Measurements from ENCODE around the gene C2orf68.
"Not testable (repeated sequence)": the region's sequence is repeated elsewhere in the genome, so short reads cannot be mapped to it uniquely, and the experiment has no call there.

Gene C2orf68, protein sequence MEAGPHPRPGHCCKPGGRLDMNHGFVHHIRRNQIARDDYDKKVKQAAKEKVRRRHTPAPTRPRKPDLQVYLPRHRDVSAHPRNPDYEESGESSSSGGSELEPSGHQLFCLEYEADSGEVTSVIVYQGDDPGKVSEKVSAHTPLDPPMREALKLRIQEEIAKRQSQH

DNA sequence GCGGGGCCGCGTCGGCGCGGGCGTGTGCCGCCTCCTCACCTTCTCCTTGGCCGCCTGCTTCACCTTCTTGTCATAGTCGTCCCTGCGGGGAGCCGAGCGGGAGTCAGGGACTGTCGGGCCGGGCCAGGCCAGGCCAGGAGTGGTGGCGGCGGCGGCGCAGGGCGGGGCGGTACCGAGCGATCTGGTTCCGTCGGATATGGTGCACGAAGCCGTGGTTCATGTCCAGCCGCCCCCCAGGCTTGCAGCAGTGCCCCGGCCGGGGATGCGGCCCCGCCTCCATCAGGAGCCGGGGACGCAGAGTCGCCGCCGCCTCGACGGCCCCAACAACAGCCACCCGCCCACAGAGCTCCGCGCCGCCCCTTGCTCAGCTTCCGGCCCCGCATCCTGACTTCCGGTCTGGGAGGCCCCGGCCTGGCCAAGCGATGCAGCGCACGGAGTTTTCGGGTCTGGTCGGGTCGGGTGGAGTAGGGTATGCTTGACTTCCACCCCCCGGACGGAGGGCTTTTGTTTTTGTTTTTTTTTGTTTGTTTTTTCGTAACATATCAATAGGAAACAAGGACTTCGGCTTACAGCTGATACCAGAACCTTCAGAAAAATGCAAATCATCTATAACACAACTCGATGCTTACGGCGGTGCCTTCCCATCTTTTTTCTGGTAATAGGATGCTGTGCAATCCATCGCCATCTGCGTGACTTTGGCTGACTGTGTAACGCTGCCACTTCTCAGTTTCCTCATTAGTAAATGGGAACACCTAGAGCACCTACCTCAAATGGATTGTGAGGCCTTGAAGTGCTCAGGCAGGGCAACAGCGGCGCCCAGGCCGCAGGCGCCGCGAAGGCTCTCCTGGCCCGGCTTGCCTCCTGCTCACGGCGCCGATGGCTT is at the start of gene C2orf68:
TSS of gene C2orf68 (minus strand) at position 362 of the 883 bp plus-strand sequence. CDS start at position 280, 82 bp downstream.
- DNase-seq (ENCODE audit: low read depth in 3 of 3): peak; percentile 73 to 89 (median 79)

DNA sequence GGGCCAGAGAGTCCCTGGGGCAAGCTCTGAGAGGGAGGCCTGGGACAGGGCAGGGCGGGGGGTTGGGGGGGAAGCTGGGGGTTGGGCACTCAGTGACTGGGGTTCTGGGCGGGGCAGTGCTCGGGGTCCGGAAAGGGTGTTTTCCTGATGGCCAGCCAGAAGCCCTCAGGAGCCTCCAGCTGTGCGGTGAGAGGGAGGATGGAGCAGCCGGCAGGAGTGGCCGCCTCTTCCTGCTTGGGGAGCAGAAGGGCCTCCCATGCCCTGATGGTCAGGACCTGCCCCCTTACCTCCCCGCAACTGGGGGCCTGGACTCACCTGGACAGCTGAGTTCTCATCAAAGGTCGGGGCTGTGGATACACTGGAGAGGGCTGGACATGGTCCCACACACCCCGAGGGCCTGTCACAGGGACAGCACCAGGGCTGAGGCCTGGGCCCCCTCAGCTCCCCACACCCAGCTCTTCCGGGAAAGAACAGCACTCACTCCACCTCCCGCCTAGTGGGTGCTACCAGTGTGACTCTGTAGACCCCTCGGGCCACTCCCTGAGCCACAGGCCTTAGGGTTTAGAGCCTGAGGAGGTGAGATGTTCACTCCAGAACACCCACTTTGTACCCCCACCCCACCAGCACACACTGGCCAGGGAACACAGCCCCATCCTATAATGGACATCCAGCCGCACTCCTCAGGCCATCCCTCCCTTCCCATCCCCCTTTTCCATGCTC is 49.4 kb upstream of the C2orf68 start:
- DNase-seq (ENCODE audit: low read depth in 3 of 3): no peak

DNA sequence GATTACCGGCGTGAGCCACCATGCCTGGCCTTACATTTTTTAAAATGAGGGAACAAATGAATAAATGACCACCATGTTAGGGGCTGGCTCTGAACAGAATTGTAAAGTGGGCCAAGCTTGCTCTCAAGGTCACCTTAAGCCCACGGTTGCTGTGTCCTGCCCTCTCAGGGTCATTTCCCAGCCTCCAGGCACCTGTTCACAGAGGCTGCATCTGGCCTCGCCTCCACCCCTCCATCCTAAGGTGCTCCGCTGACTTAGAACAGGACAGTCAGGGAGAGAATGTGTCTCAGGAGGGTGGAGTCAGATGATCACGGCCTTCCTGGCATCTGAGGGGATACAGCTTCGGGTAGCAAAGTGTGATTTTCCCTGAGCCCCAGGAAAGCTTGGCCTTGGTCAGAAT is 48.9 kb upstream of the C2orf68 start:
- DNase-seq (ENCODE audit: low read depth in 3 of 3): no peak

DNA sequence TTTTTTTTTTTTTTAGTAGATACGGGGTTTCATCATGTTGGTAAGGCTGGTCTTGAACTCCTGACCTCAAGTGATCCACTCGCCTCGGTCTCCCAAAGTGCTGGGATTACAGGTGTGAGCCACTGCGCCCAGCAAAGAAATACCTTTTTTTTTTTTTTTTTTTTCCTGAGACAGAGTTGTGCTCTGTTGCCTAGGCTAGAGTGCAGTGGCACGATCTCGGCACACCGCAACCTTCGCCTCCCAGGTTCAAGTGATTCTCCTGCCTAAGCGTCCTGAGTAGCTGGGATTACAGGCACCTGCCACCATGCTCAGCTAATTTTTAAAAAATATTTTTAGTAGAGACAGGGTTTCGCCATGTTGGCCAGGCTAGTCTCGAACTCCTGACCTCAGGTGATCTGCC is 48.4 kb upstream of the C2orf68 start:
- not testable (repeated sequence) for DNase-seq (ENCODE audit: low read depth in 3 of 3)

DNA sequence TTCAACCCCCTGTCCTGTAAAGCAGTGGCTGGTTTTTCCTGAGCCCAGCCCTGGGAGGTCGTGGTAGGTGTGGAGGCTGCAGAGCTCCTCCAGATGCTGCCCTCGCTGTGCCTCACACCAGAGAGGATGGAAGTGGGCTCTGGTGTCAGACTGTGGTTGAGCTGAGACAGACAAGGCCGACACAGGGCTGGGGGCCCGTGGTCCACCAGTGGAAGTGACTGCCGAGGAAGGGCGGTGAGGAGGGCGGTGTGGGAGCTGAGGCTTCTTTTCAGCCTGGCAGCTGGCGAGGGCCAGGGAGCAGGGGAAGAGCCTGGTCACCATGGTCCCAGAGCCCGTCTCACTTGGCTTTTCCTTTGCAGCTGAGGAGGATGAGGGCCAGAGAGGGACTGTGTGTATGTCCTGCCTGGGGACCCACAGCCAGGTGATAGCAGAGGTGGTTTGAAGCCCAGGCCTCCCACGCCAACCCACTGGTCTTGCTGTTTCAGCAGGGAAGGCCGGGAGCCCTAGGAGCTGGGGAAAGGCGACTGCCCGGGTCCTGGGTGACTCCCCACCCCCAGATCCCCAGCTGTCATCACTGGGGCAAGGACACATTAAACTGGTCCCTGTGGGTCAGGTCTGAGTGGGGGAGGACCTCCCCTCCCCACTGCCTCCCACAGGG is 47.6 kb upstream of the C2orf68 start:
- DNase-seq (ENCODE audit: low read depth in 3 of 3): no peak

DNA sequence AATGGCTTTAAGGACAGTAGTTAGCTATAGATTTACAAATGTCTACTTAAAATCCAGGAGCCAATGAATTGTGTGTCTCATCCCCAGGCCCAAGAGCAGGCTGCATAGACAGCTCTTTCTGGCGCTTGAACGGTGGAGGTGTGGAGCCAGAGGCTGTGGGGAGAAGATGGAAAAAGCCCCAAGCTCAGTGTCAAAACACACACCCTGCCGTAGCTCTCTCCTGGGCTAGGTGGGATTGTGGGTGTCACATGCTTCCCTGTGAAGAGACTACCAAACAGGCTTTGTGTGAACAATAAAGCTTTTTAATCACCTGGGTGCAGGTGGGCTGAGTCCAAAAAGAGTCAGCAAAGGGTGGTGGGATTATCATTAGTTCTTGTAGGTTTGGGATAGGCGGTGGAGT is 45.5 kb upstream of the C2orf68 start:
- DNase-seq (ENCODE audit: low read depth in 3 of 3): not testable (repeated sequence)

DNA sequence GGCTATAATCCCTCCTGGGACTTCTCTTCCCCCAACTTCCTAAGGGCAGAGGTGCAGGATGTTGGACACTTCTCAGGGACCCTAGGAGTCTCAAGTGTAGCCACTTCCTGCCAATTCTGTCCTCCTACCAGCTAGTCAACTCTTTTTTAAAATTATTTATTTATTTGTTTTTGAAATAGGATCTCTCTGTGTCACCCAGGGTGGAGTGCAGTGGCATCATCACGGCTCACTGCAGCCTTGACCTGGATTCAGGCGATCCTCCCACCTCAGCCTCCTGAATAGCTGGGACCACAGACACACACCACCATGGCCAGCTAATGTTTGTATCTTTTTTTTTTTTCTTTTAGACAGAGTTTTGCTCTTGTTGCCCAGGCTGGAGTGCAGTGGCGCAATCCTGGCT is 44.6 kb upstream of the C2orf68 start:
- DNase-seq (ENCODE audit: low read depth in 3 of 3): no peak

DNA sequence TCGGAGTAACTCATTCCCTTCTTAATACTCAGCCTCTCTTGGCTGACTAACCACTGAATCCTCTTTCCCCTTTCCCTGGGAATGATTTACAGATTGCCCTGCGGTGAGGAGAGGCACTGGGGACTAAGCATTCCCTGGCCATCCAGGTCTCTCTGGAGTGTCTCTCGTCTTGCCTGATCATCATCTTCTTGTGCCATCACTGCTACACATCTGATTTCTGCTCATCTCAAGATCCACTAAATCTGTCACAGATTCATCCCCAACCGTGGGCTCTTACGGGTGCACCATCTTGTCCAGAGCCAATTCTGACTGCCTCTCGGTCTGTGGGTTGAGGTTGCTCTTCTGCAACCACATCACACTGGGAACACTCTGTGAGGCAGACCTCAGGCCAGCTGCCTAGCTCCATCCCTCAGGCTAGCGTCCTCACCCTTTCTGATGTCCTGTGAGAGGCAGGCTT is 44.1 kb upstream of the C2orf68 start:
- no peak for DNase-seq (ENCODE audit: low read depth in 3 of 3)

DNA sequence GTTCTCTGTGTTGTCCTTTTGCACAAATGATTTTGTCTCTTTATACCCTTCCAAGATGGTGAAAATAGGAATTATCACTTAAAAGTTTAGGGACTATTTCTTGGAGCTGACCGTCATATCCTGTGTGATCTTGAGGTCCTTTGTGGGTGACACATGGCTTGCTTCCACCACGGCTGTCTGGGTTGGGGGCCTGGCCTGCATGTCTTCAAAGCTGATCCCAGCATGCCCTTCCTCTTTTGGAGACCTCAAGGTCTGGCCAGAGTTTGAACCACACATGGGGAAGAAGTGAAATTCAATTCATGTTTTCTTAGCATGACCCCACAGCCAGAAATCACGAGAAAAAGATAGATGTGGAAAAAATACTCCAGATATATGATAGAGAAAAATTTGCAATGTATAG is 42.1 kb upstream of the C2orf68 start:
- no peak for DNase-seq (ENCODE audit: low read depth in 3 of 3)

DNA sequence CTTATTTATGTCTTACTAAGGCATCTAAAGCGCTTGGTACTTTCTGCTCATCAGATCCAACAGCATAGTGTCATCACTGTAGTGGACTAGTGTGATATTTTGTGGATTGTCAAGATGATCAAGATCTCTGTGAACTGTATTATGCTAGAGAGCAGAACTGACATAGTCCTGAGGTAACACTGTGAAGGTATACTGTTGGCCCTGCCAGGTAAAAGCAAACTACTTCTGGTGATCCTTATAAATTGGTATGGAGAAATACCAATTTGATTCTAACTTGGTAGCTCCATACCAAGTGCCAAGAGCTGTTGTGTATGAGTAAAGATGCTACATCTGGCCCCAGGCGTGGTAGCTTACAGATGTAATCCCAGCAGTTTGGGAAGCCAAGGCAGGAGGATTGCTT is 40.2 kb upstream of the C2orf68 start:
- DNase-seq (ENCODE audit: low read depth in 3 of 3): no peak

DNA sequence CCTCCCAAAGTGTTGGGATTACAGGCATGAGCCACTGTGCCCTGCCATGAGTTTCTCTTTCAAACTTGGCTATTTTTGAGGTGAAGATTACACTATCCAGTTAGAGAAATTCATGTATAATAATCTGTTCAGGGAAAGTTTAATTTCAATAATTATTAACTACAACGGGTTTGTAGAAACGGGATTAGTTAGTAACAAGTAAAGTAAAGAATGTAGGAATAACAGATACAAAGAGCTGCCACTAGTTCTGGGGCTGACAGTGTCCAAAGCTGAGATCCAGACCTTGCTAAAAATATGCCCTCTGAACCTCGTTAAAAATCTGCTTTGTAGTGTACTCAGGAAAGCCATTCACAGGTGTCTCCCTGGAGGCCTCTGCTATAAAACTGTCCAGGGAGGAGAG is 39.2 kb upstream of the C2orf68 start:
- DNase-seq (ENCODE audit: low read depth in 3 of 3): no peak

DNA sequence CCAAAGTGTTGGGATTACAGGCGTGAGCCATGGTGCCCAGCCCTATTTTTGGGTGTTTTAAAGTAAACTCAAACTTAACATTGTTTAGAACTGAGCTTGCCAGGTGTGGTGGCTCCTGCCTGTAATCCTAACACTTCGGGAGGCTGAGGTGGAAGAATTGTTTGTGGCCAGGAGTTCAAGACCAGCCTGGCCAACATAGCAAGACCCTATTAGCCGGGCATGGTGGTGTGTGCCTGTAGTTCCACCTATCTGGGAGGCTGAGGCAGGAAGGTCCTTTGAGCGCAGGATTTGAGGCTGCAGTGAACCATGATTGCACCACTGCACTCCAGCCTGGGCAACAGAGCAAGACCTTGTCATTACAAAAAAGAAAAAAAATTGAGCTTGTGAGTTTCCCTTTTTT is 38.6 kb upstream of the C2orf68 start:
- no peak for DNase-seq (ENCODE audit: low read depth in 3 of 3)

DNA sequence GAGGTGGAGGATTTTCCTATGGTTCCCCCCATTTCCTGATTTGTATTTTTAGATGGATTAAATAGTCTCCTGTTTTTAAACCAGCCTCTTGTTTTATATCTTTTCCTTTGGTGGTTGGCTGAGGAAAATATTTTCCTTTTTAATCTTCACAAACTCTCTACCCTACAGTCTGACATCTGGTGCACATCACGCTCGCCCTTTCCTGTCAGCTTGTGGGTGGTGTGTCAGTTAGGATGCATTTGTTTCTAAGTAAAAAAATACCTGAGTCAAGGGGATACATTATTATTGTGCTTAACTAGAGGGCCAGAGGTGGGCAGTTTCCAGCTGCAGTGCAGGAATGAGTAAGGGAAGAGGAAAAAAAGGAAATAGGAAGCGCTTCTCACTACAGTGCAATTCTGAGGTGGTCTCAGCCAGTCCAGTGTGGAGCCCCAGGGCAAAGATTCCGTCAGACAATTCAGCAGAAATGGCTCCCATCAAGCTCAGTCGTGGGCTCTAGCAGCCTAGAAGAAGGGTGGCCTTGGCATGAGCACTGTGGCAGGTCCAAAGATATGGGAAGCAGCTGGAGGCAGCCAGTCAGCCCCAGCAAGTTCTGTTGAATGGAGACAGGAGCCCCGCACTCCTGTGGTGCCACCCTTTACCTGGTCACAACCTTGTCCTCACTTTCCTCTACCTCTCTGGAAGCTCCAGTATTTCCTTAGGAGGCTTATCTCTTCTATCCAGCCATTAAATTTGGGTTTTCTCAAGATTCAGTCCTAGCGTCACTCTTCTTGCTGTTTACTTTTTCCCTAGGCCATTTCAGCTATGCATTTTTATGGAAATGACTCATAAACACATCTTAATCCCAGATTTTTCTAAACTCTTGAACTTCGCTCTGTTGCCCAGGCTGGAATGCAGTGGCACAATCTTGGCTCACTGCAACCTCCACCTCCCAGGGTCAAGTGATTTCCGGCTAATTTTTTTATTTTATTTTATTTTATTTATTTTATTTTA is 37.6 kb upstream of the C2orf68 start:
- no peak for DNase-seq (ENCODE audit: low read depth in 3 of 3)

DNA sequence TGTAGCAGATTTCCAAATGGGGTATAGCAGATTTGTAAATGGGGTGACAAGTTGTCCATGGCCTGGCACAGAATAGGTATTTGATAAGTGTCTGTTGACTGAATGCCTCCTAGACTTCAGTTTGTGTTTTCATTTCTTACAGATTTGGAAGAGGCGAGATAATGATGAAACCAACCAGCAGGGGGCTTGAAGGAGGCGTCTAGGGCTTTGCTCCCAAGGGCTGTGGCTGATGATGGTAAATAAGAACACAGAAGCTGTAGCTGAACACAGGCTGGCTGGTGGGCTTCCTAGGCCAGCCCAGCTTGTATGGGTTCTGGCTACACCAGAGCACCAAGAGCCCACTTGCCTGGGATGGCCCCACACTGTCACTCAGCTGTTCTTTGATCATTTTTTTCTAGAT is 36.8 kb upstream of the C2orf68 start:
- no peak for DNase-seq (ENCODE audit: low read depth in 3 of 3)

DNA sequence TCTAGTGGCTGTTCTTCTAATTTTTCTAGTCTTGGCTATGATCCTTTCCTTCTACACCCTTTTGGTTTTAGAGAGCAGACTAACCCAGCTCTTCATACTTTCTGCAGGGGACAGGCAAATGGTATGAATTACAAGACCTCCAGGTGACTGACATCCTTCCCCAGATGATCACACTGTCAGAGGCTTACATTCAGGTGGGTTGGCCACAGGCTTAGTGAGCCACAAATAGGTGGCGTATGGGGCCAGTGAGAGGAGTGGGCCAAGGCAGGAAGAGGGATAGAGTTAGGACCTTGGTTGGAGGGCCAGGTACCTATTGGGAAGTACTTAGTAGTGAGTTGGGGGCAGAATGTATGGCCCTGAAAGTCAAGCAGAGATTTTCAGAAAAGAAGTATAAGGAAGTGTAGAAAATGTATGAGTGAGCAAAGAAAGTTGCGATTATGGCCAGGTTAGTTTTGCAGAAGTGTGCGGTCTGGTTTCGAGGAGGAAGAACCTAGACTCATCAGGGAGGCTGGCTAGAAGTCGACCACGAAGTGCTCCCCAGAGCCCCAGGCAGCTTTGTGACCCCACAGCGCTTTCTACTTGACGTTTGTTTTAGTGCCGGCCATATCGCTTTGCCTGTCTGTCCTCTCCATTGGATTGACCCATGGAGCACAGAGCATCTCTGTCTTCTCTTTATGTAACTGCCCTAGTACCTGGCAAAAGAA is 36.1 kb upstream of the C2orf68 start:
- DNase-seq (ENCODE audit: low read depth in 3 of 3): no peak

DNA sequence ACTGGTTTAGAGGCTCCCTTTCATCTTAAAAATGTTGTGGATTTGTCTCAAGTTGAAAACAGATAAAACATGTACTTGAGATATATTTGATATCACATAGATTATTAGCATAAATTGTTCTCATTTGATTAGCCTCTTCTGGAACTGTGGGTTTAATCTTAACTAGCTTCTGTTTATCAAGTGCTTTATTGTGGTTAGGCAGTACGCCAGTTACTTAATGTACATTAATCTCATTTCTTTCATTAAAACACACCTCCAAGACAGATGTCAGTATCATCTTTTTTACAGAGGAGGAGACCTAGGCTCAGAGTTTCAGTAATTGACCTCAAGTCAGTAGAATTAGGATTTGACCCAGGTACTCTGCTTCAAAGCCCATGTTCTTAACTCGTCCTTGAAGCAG is 34.3 kb upstream of the C2orf68 start:
- DNase-seq (ENCODE audit: low read depth in 3 of 3): no peak

DNA sequence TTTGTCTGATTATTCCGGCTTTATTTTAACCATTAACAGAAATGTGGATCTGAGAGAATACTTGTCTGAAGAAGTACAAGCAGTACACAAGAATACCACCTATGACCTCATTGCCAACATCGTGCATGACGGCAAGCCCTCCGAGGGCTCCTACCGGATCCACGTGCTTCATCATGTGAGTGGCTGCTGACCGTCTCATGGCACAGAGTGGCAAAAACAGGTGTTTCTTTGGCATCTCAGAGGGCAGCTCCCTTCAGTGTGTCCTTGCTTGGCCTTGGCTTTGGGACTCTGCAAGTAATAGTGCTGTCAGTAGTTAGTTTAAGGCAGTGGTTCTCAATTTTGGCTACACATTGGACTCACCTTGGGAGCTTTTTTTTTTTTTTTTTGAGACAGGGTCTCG is 33.0 kb upstream of the C2orf68 start:
- DNase-seq (ENCODE audit: low read depth in 3 of 3): no peak

DNA sequence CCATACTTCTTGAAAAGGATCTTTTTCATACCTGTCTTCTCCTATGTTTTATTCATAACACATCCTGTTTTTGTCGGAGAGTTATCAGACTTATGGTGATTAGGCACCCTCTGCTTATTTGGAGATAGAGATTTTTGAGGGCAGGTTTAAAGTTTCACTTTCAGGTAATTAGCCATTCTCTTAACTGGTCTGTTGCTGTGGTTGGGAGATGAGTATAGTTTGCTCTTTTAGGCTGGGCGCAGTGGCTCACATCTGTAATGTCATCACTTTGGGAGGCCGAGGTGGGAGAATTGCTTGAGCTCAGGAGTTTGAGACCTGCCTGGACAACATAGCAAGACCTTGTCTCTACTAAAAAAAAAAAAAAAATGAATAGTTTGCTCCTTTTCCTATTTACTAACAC is 30.9 kb upstream of the C2orf68 start:
- no peak for DNase-seq (ENCODE audit: low read depth in 3 of 3)

DNA sequence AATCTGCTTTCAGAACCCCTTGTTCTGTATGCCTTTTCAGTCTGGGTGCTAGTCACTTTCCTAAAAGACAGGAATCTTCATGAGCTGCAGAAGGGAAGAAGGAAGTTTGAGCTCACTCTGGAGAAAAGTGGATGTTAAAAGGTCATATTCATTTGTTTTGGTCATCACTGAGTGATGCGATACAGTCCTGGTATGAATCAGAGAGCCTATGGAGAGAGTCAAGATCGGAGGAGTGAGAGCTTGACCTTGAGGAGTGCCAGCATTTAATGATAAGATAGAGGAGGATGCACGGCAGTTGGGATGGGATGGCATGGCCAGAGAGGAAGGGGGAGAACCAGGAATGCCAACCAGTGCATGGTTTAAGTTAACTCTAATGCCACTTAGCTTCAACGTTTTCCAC is 23.8 kb upstream of the C2orf68 start:
- DNase-seq (ENCODE audit: low read depth in 3 of 3): no peak

DNA sequence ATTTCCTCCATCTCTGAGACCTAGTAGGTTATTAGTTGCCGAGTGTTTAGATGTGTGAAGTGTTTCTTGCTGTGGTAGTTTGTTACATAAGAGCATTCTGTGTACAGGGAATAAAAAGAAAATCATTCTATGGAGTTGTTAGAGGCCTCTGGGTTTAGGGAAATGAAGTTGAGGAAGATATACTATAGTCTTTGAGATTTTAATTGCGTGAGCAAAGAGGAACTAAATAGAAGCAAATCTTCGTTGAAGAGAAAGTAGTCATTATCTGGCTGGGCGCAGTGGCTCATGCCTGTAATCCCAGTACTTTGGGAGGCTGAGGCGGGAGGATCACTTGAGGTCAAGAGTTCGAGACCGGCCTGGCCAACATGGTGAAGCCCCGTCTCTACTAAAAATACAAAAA is 23.1 kb upstream of the C2orf68 start:
- no peak for DNase-seq (ENCODE audit: low read depth in 3 of 3)
